ES-I3 (cell line): ENCODE data around the gene GARIN5B.

Experiments
- H3K36me3 ChIP-seq: 2 replicates; pipeline ENCODE4 v1.6.1; 2013; ENCODE audit warnings: mild to moderate bottlenecking, low read length, control low read depth, moderate library complexity; ENCODE audit not compliant: insufficient read depth
- H3K4me1 ChIP-seq: 2 replicates; pipeline ENCODE4 v1.6.1; 2013; ENCODE audit warnings: mild to moderate bottlenecking, control low read depth, low read length; ENCODE audit not compliant: insufficient read depth
- H3K9ac ChIP-seq: 2 replicates; pipeline ENCODE4 v1.6.1; 2013; ENCODE audit warnings: low read depth, mild to moderate bottlenecking, low read length, moderate library complexity
- H3K9me3 ChIP-seq: 2 replicates; pipeline ENCODE4 v1.6.1; 2013; ENCODE audit warnings: mild to moderate bottlenecking, low read length, moderate library complexity; ENCODE audit not compliant: control insufficient read depth, insufficient read depth

The GARIN5B gene

DNA sequence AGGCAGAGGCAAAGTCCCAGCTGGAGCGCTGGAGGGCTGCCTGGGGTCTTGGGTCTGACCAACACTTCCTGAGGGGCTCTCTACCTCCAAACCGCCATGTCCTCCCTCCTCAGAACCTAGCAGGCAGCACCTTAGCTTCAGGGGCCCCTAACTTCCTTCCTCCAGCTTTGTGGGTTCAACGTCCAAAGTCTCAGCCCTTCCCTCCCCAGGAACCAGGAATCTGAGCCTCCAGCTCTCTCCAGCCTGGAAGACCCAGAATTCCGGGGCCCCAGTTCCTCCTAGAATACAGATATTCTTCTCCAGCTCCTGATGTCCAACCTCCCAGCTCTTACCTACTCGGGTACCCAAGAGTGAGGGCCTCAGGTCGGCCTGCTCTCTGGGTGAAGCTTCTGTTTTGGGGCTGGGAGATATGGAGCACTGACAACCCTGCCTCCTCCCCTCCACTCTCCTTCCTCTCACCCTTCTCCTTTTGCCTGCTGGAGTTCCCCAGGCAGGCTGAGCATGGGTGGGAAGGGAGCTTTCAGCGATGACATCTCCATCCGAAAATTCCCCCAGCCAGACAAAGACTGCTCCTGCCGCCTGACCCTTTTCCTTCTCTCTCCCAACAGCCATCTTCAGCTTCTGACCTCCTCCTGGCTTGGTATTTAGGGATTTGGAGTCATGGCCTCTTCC, 41.5 kb downstream of the GARIN5B start:
- H3K9ac ChIP-seq: no peak overlapping the region
- H3K4me1 ChIP-seq: 0 out of 2 replicates have a peak, but pooled peaks cover 2% of the 10 kb centered on the region

DNA sequence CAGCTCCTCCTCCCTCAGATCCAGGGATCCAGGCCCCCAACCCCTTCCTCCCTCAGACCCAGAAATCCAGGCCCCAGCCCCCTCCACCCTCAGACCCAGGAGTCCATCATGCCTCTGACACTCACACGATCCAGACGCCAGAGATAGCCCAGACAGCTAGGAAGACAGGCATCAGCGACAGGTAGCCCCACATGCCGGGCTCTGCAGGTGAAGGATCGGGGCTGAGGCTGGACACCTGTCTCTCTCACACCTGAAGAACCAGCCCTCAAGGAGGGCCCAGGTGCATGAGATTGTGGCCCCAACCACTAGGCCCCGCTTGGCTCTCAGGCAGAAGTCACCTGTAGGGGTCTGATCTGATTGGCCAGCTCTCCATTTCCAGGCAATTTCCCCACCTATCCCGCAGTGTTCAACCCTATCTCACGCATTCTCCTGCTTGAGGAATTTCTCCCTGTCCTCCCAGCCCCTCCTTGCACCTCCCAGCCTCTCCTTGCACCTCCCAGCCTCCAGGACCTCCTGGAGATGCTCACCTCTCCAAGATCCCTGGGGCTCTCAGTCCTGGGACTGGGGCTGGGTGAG, 42.1 kb downstream of the GARIN5B start:
- 0 out of 2 replicates have a peak, but pooled peaks cover 2% of the 10 kb centered on the region for H3K4me1 ChIP-seq
- H3K9ac ChIP-seq: no peak overlapping the region
- no peaks in the 10 kb centered on the region for H3K36me3 ChIP-seq
- no peaks in the 10 kb centered on the region for H3K9me3 ChIP-seq

More for the DNA sequence above, 41.5 kb downstream of the GARIN5B start:
- no peaks in the 10 kb centered on the region for H3K36me3 ChIP-seq
- H3K9me3 ChIP-seq: no peaks in the 10 kb centered on the region

GRCh38 chr19:55319785-55320184, 43.3 kb downstream of the GARIN5B start:
- H3K4me1 ChIP-seq: 0 out of 2 replicates have a peak, but pooled peaks cover 2% of the 10 kb centered on the region
- peak overlapping the region; percentile 43; the same call in 1 of the 2 replicates for H3K9ac ChIP-seq

DNA sequence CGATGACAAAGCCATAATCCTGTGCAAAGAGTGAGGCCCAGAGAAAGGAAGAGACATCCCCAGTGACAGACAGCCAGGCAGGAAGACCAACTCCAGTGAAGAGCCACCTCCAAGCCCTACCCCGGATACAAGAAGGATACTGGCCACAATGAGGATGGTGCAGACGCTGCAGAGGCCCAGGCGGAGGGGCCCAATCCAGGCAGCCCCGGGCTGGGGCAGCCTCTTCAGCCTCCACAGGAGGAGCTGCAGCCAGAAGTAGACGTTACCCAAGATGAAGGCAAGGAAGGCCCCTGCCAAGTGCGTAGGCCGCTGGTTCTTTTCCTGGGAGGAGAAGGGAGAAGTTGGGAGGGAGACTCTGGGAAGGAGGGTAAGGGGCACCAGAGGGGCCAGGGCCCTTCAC, 46.4 kb downstream of the GARIN5B start:
- no peaks in the 10 kb centered on the region for H3K36me3 ChIP-seq
- no peaks in the 10 kb centered on the region for H3K4me1 ChIP-seq
- H3K9me3 ChIP-seq: no peaks in the 10 kb centered on the region
- no peak overlapping the region for H3K9ac ChIP-seq

More at GRCh38 chr19:55319785-55320184, 43.3 kb downstream of the GARIN5B start:
- H3K9me3 ChIP-seq: no peaks in the 10 kb centered on the region
- no peaks in the 10 kb centered on the region for H3K36me3 ChIP-seq

- Histone ChIP-seq H3K36me3 (no peaks in the 10 kb centered on the region), H3K9me3 (no peaks in the 10 kb centered on the region), H3K9ac (no peak overlapping the region), H3K4me1 (no peaks in the 10 kb centered on the region)
These were observed 47.0 kb downstream of the GARIN5B start for GRCh38 chr19:55315956-55316525.

DNA sequence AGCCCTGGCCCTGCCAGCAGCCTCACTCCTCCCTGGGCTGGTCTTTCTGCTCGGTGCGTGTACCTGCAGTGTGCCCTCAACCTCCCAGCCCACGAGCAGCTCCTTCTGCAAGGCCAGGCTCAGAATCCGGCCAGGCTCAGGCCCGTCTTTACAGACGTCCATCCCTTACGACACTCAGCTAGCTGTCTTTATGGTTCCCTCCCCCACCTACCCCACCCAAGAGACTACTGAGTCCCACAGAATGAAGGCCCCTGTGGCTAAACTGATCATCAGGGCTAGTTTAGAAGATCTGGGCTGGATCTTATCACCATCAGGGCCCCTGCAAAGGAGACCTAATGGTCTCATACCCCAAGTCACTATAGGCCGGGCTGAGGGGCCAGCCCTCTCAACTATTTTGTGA, 48.7 kb downstream of the GARIN5B start:
- H3K36me3 ChIP-seq: no peaks in the 10 kb centered on the region; the same call in 1 of the 2 replicates
- no peaks in the 10 kb centered on the region for H3K9me3 ChIP-seq
- H3K9ac ChIP-seq: no peak overlapping the region
- H3K4me1 ChIP-seq: no peaks in the 10 kb centered on the region

- Histone ChIP-seq H3K4me1 (no peaks in the 10 kb centered on the region), H3K9me3 (no peaks in the 10 kb centered on the region), H3K9ac (no peak overlapping the region), H3K36me3 (no peaks in the 10 kb centered on the region; the same call in 1 of the 2 replicates)
These were observed 50.2 kb downstream of the GARIN5B start for GRCh38 chr19:55312621-55313512.

DNA sequence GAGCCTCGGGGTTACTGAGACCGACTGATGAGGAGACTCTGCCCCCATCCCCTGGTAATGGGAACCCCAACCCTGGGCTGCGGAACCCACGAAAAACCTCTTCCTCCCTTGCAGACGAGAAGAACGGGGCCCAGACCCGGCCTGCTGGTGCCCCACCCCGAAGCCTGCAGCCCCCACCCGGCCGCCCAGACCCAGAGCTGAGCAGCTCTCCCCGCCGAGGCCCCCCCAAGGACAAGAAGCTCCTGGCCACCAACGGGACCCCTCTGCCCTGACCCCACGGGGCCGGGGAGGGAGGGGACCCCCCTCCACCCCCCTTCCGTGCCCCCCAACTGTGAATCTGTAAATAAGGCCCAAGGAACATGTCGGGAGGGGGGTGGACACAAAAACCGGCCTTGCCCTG, 51.3 kb downstream of the GARIN5B start:
- Histone ChIP-seq H3K9ac (no peak overlapping the region), H3K9me3 (no peaks in the 10 kb centered on the region), H3K4me1 (no peaks in the 10 kb centered on the region), H3K36me3 (peaks cover 3% of the 10 kb centered on the region; the same call in 1 of the 2 replicates)

- Histone ChIP-seq H3K4me1 (no peaks in the 10 kb centered on the region), H3K9me3 (no peaks in the 10 kb centered on the region), H3K36me3 (peaks cover 7% of the 10 kb centered on the region; the same call in 1 of the 2 replicates), H3K9ac (no peak overlapping the region)
These were observed 51.7 kb downstream of the GARIN5B start for GRCh38 chr19:55311397-55311796.

DNA sequence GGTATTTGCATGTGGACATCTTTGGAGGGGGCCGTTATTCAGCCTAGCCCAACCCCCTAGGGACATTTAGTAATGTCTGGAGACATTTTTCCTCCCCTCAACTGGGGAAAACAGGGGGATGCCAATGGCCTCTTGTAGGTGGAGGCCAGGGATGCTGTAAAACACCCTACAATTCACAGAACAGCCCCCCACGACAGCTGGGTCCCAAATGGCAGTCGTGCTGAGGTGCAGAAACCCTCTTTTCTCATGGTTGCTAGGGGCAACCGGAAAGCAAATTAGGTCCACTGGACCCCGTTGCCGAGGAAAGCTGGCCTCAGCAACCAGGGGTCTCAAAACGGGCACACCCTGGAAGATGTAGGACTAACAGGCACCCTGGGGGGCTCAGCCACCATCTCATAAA, 52.6 kb downstream of the GARIN5B start:
- no peak overlapping the region for H3K9ac ChIP-seq
- H3K4me1 ChIP-seq: no peaks in the 10 kb centered on the region; the same call in 1 of the 2 replicates
- peaks cover 9% of the 10 kb centered on the region; the same call in 1 of the 2 replicates for H3K36me3 ChIP-seq
- no peaks in the 10 kb centered on the region for H3K9me3 ChIP-seq

DNA sequence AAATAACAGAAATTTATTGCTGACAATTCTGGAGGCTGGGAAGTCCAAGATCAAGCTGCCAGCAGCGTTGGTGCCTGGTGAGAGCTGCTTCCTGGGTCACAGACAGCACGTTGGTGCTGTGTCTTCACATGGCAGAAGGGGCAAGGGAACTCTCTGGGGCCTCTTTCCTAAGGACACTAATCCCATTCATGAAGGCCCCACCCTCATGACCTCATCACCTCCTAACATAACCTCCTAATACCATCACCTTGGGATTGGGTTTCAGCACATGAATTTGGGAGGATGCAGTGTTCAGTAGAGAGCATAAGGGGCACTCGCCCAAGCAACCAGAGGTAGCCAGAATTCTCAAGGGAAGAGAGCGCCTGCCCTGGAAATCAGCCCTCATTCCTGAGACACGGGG, 53.6 kb downstream of the GARIN5B start:
- Histone ChIP-seq H3K36me3 (peaks cover 9% of the 10 kb centered on the region; the same call in 1 of the 2 replicates), H3K9me3 (no peaks in the 10 kb centered on the region), H3K4me1 (peaks cover 3% of the 10 kb centered on the region), H3K9ac (no peak overlapping the region)

- peaks cover 3% of the 10 kb centered on the region for H3K4me1 ChIP-seq
- H3K9ac ChIP-seq: no peak overlapping the region
- peaks cover 9% of the 10 kb centered on the region; the same call in 1 of the 2 replicates for H3K36me3 ChIP-seq
- H3K9me3 ChIP-seq: no peaks in the 10 kb centered on the region
These were observed 54.8 kb downstream of the GARIN5B start for GRCh38 chr19:55308281-55308680.

- Histone ChIP-seq H3K36me3 (peaks cover 9% of the 10 kb centered on the region; the same call in 1 of the 2 replicates), H3K4me1 (peaks cover 3% of the 10 kb centered on the region)
These were observed 56.3 kb downstream of the GARIN5B start for GRCh38 chr19:55306712-55307111.

DNA sequence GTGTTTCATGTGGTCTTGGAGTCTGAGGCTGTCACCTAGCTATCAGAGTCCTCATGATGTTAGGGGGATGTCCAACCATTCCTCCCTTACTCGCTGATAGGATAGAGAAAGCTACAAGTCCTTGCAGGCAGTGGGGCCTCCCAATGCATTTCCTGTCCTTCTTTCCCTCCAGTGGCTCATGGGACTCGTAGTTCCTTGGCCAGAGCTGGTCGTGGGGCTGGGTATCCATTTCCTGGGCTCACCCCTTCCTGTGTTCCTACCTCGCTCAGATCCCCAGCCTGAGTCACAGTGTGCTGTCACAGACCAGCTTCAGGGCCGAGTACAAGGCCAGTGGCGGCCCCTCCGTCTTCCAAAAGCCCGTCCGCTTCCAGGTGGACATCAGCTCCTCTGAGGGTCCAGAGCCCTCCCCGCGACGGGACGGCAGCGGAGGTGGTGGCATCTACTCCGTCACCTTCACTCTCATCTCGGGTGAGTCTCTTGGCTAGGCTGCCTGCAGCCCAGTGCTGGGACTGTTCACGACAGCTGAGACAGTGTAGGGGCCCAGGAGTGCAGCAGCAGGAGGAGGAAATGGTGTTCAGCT, 57.0 kb downstream of the GARIN5B start:
- Histone ChIP-seq H3K9me3 (no peaks in the 10 kb centered on the region), H3K9ac (no peak overlapping the region), H3K4me1 (peaks cover 6% of the 10 kb centered on the region), H3K36me3 (peaks cover 9% of the 10 kb centered on the region; the same call in 1 of the 2 replicates)

More at GRCh38 chr19:55306712-55307111, 56.3 kb downstream of the GARIN5B start:
- Histone ChIP-seq H3K9ac (no peak overlapping the region), H3K9me3 (no peaks in the 10 kb centered on the region)
